Measurements from ENCODE around the gene MOK.
A peak's percentile ranks its signal among the peaks of the same experiment; 100 is the strongest.
"Not testable (repeated sequence)": the region's sequence is repeated elsewhere in the genome, so short reads cannot be mapped to it uniquely, and the experiment has no call there.

Gene MOK

GRCh38 chr14:102325791-102326345 lies 20.9 kb upstream of the MOK start:
- no peak overlapping the region for H3K4me3 ChIP-seq (ENCODE audit: low read depth, low read length)
- no peak for DNase-seq (ENCODE audit: low read depth)

DNA sequence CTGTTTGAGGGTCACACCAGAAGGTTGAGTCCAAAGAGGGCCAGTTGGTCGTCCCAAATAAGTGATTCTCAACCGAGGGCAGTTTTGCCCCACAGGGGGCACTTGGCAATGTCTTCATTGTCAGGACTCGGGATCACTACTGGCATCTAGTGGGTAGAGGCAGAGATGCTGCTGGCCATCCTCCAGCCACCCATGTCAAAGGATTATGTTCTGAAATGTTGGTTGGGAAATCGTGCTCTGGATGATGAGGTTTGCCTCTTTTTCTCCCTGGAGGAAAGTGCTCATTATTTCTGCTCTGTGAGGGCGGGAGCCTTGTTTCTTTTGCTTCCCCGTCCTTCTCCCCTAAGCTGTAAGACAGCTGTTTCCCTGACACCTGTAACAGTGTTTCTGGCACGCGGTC lies 18.1 kb upstream of the MOK start:
- no peak overlapping the region for H3K4me3 ChIP-seq (ENCODE audit: low read depth, low read length)
- peak; percentile 73 for DNase-seq (ENCODE audit: low read depth)

GRCh38 chr14:102321456-102322422 lies 16.8 kb upstream of the MOK start:
- H3K4me3 ChIP-seq (ENCODE audit: low read depth, low read length) = no peak overlapping the region

DNA sequence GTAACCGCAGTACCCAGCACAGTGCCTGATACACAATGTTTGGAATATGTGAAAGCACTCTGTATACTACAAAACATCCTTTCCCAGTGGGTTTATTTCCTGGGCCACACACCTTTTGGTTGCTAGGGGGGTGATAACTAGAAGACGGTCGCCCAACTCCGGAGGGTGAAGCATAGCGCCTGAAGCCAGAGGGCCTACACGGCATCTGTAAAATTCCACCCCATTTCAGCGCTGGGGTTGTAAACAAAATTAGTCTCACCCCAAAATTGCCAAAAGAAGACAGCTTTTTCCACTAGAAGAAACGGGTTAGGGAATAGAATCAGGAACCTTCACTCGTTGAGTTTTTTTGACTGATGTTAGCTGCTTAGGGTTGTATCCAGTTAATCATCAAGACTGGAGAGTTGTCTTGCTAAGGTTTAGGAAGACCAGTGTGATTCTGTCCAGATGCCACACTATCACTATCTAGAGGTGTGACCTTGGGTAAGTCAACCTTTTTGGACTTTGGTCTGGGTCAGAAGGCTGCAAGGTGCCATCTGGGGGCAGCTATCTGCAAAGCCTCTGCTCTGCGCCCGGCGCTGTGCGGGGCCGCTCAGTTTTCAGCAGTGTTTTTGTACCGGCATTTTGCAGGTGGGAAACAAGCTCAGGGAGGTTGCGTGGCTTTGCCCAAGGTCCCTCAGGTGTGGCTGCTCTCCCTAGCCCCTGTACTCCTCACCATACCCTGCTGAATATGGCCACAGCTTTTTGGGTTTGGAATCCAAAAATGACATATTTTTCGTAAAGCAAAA lies 15.9 kb upstream of the MOK start:
- DNase-seq (ENCODE audit: low read depth) = no peak
- peak overlapping the region; percentile 72 for H3K4me3 ChIP-seq (ENCODE audit: low read depth, low read length)

More at GRCh38 chr14:102321456-102322422, 16.8 kb upstream of the MOK start:
- DNase-seq (ENCODE audit: low read depth) = no peak

GRCh38 chr14:102320033-102320660 lies 15.2 kb upstream of the MOK start:
- DNase-seq (ENCODE audit: low read depth) = no peak
- H3K4me3 ChIP-seq (ENCODE audit: low read depth, low read length) = peak overlapping the region; percentile 72

- H3K4me3 ChIP-seq (ENCODE audit: low read depth, low read length) = peak within 1 kb of the TSS; percentile 72
Observed at GRCh38 chr14:102319351-102320032, 14.5 kb upstream of the MOK start, which contains the start of gene ZNF839. Gene ZNF839 (plus strand): TSS chr14:102319746. CDS start chr14:102319766, 20 bp downstream.

GRCh38 chr14:102318781-102319276 lies 13.9 kb upstream of the MOK start:
- H3K4me3 ChIP-seq (ENCODE audit: low read depth, low read length) = peak overlapping the region; percentile 72
- no peak for DNase-seq (ENCODE audit: low read depth)

More at GRCh38 chr14:102319351-102320032, 14.5 kb upstream of the MOK start, which contains the start of gene ZNF839:
- DNase-seq (ENCODE audit: low read depth) = peak; percentile 59

GRCh38 chr14:102317564-102318248 lies 12.7 kb upstream of the MOK start:
- DNase-seq (ENCODE audit: low read depth) = no peak
- peak overlapping the region; percentile 60 for H3K4me3 ChIP-seq (ENCODE audit: low read depth, low read length)

DNA sequence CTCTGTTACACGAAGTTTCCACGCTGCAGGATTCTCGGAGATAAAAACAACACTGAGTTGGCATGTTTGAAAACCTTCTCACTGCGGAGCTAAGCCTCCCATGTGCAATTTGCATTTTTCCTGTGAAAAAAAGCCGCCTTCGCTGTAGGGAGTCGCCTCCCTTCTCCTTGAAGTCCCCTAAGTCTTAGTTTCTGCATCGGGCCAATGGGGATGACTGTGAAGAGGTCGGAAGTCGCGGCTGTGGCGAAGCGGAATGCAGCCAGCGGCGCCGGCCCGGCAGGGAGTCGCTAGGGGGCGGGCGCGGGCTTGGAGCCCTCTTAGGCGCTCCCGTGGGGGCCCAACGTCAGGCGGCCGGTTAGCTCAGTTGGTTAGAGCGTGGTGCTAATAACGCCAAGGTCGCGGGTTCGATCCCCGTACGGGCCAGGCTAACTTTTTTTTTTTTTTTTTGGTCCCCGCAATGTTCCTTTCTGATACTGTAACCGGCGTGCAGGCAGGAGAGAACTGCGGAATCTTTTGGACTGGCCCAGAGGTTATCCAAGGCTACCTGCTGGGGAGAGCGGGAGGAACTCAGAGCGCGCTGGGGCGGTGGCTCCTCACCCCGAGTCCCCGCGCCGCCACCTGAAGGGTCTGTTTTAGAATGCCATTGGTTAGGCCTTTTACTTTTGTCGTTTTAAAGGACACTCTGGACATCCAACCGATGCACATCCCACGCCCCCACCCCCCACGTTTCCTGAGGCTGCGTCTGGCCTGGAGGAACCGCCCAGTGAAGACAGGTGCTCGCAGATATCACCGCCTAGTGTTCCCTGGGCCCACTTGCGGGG lies 12.0 kb upstream of the MOK start:
- H3K4me3 ChIP-seq (ENCODE audit: low read depth, low read length) = peak overlapping the region; percentile 60
- peak; percentile 73 for DNase-seq (ENCODE audit: low read depth)

GRCh38 chr14:102316338-102316742 lies 11.4 kb upstream of the MOK start:
- peak; percentile 59 for DNase-seq (ENCODE audit: low read depth)
- H3K4me3 ChIP-seq (ENCODE audit: low read depth, low read length) = peak overlapping the region; percentile 48

- DNase-seq (ENCODE audit: low read depth) = no peak
- no peak overlapping the region for H3K4me3 ChIP-seq (ENCODE audit: low read depth, low read length)
Observed at GRCh38 chr14:102315121-102315520, 10.2 kb upstream of the MOK start.

- peak; percentile 56 for DNase-seq (ENCODE audit: low read depth)
- peak overlapping the region; percentile 47 for H3K4me3 ChIP-seq (ENCODE audit: low read depth, low read length)
Observed at GRCh38 chr14:102314242-102315011, 9.5 kb upstream of the MOK start.

DNA sequence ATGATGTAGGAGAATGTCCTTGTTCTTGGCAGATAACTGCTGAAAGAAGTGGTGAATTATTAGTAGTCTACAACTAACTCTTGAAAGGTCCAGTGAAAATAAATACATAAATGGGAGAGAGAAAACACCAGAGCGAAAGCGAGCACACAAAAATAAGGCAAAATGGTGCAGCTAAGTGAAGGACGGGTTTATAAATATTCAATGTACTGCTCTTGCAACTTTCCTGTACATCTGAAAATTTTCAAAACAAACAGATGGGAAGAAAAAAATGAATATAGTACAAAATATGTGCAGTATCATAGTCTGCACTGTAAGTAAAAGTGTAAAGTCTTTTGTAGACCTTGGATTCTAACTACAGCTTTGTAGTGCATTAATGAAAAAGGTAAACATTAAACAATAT lies 1.3 kb downstream of the MOK start:
- DNase-seq (ENCODE audit: low read depth) = no peak
- peak overlapping the region; percentile 84 for H3K4me3 ChIP-seq (ENCODE audit: low read depth, low read length)

DNA sequence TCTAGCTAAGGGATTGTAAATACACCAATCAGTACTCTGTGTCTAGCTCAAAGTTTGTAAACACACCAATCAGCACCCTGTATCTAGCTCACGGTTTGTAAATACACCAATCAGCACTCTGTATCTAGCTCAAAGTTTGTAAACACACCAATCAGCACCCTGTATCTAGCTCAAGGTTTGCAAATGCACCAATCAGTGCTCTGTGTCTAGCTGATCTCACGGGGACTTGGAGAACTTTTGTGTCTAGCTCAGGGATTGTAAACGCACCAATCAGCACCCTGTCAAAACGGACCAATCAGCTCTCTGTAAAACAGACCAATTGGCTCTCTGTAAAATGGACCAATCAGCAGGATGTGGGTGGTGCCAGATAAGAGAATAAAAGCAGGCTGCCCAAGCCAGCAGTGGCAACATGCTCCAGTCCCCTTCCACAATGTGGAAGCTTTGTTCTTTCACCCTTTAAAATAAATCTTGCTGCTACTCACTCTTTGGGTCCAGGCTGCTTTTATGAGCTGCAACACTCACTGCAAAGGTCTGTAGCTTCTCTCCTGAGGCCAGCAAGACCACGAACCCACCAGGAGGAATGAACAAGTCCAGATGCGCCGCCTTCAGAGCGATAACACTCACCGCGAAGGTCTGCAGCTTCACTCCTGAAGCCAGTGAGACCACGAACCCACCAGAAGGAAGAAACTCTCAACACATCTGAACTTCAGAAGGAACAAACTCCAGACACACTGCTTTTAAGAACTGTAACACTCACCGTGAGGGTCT lies 6.5 kb downstream of the MOK start:
- H3K4me3 ChIP-seq (ENCODE audit: low read depth, low read length); DNase-seq (ENCODE audit: low read depth): not testable (repeated sequence)

DNA sequence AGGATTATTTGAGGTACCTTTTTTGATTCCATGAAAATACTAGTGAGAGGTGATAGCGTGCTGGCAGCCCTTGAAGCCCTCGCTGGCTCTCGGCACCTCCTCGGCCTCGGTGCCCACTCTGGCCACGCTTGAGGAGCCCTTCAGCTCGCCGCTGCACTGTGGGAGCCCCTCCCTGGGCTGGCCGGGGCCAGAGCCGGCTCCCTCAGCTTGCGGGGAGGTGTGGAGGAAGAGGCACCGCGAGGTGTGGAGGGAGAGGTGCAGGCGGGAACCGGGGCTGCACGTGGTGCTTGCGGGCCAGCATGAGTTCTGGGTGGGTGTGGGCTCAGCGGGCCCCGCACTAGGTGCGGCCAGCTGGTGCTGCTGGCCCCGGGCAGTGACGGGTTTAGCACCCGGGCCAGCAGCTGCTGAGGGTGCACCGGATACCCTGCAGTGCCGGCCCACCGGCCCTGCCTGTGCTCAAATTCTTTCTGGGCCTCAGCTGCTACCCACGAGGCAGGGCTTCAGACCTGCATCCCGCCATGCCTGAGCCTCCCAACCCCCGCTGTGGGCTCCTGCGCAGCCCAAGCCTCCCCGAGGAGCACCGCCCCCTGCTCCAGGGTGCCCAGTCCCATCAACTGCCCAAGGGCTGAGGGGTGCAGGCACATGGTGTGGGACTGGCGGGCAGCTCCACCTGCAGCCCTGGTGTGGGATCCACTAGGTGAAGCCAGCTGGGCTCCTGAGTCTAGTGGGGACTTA lies 7.4 kb downstream of the MOK start:
- no peak for DNase-seq (ENCODE audit: low read depth)
- H3K4me3 ChIP-seq (ENCODE audit: low read depth, low read length) = no peak overlapping the region
